Left lung (tissue), 10 donors: ENCODE measurements around the gene C1QL1. TPM values are rescaled to one million over a fixed set of nuclear protein-coding genes. Genes with fewer than 3 reads are reported as not detected.

Source experiments
- ATAC-seq: fragments of 200-7000 bp; cut with Tn5 transposase; one replicate; pipeline ENCODE4 v1.9.1; 2020; ENCODE audit warnings: moderate library complexity
- DNase-seq, 4 donors: peaks; one replicate each; pipeline ENCODE4 v3.0.0-alpha.2; 2013 to 2020
- H3K27ac ChIP-seq, 2 donors: fragments of 200-600 bp; sonication (generic) in 1 of 2; one replicate each; pipeline versions ENCODE4 v1.5.0 to v1.8.0; 2020 to 2021
- H3K27me3 ChIP-seq, 2 donors: fragments of 200-600 bp; sonication (generic) in 1 of 2; one replicate each; pipeline versions ENCODE4 v1.5.0 to v1.8.0; 2020 to 2021
- H3K36me3 ChIP-seq, 2 donors: fragments of 200-600 bp; sonication (generic) in 1 of 2; one replicate each; pipeline versions ENCODE4 v1.5.0 to v1.8.0; 2020 to 2021
- H3K4me1 ChIP-seq, 2 donors: fragments of 200-600 bp; one replicate each; pipeline ENCODE4 v1.8.0; 2021
- H3K4me3 ChIP-seq, 2 donors: fragments of 200-600 bp; sonication (generic) in 1 of 2; one replicate each; pipeline versions ENCODE4 v1.5.0 to v1.8.0; 2020 to 2021; ENCODE audit warnings: mild to moderate bottlenecking in 1 of 2
- H3K9me3 ChIP-seq, 2 donors: fragments of 200-600 bp; sonication (generic) in 1 of 2; one replicate each; pipeline versions ENCODE4 v1.5.0 to v1.8.0; 2020 to 2021
- CTCF ChIP-seq, 2 donors: fragments of 200-600 bp; sonication (generic) in 1 of 2; IDR thresholded peaks; one replicate each; pipeline versions ENCODE4 v1.5.0 to v1.8.0; 2021; ENCODE audit warnings: antibody characterized with exemption in 2 of 2
- intact Hi-C, 2 donors: fragments of 100-400 bp; cut with DNase I; formaldehyde crosslinking; loops; one replicate each; pipeline versions ENCODE4 v1.11.2 to v1.14.2; 2022
- polyA plus RNA-seq, 6 donors: library from polyadenylated mRNA; unstranded; fragments of 120-200 nt; gene quantifications; one replicate each; pipeline ENCODE4 v1.2.1, GENCODE V29; 2013; ENCODE audit not compliant: insufficient read length in 6 of 6
- total RNA-seq, 2 donors: library from RNA; stranded (reverse); fragmentation: NEBNext Ultra II Directional; extraction: Animal tissue kit (Norgen Biotek cat#: 25700); gene quantifications; one replicate each; pipeline ENCODE4 v1.2.1, GENCODE V29; 2021
- donor health status: DM: no; HTN: yes; CAD: no.
- donor health status: DM: no; HTN: no; CAD: no.

The C1QL1 gene
- total and polyA plus RNA-seq, 8 donors = 0.70 to 2.9 (median 2.2) TPM; not detected in 1

DNA sequence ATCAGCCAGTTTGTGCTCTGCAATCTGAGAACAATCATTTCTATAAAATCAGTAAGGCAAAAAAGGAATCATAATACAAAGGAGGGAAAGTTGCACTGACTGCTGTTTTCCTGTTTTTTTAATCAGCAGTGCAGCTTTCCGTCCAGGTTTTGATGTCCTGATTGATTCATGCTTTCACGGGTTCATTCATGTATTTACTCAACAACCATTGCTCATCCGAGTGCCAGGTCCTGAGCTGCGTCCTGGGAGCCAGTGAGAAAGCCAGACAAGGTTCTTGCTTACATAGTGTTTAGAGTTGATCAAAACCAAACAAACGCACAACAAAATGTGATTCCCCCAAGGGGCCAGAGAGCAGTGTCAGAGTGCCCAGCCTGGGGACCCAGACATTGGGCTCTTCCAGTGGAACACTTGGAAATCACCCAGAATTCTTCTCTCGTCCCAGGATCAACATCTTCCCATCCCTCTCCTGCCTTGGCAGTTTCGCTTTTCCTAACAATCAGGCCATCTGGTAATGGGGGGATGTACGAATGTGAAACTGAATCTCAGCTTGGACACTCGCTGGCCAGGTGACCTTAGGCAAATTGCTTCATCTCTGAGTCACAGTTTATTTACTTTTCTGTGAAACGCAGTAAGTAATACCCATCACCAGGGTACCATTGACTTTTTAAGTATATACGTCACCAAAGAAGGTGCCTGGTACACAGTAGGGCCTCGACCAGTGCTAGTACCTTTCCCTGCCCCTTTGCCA, 13.3 kb upstream of the C1QL1 start:
- ATAC-seq = peak; percentile 61
- DNase-seq = no peak
- TF ChIP-seq CTCF (IDR thresholded peaks at IDR 0.05) = no peak
- Histone ChIP-seq H3K9me3 (no peaks in the 10 kb centered on the region), H3K27ac (no peak overlapping the region), H3K36me3 (no peaks in the 10 kb centered on the region), H3K4me3 (no peak overlapping the region), H3K4me1 (peaks cover 0 to 3% of the 10 kb centered on the region in 2 donors), H3K27me3 (peaks cover 5 to 63% of the 10 kb centered on the region in 2 donors)
- intact Hi-C loops = no loop called here

- ATAC-seq (no peak), DNase-seq (peak in 3 of 4 donors; percentile 54 to 94 (median 79))
- Histone ChIP-seq H3K9me3 (no peaks in the 10 kb centered on the region), H3K27ac (no peak overlapping the region), H3K36me3 (no peaks in the 10 kb centered on the region), H3K4me3 (no peak overlapping the region), H3K4me1 (peaks cover 0 to 3% of the 10 kb centered on the region in 2 donors), H3K27me3 (peaks cover 0 to 69% of the 10 kb centered on the region in 2 donors)
- TF ChIP-seq CTCF (IDR thresholded peaks at IDR 0.05) = no peak
- intact Hi-C loops = no loop called here
These were observed 11.4 kb upstream of the C1QL1 start for GRCh38 chr17:44979426-44979995.

DNA sequence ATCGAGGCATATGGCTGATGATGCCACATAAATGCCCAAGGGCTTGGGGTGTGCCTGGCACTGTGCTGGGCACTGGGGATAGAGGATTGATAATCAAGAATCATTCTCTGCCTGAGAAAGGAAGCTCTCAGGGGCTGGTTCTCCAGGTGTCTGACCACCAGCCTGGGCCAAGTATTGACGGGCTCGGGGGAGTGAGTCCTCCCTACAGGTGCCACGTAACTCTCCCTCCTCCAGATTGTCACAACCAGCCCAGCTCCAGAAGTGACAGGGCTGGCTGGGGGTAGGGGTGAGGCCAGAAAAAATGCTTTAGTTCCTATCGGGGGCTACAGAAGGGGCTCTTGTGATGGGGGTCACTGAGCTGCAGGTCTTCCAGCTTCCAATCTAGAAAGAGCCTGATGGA, 10.7 kb upstream of the C1QL1 start:
- Histone ChIP-seq H3K9me3 (no peaks in the 10 kb centered on the region), H3K27ac (no peak overlapping the region), H3K4me3 (no peak overlapping the region), H3K27me3 (peaks cover 0 to 75% of the 10 kb centered on the region in 2 donors), H3K4me1 (peaks cover 0 to 3% of the 10 kb centered on the region in 2 donors), H3K36me3 (no peaks in the 10 kb centered on the region)
- DNase-seq (no peak), ATAC-seq (no peak)
- intact Hi-C loops = no loop called here
- no peak for TF ChIP-seq CTCF (IDR thresholded peaks at IDR 0.05)

GRCh38 chr17:44977814-44978550, 9.9 kb upstream of the C1QL1 start:
- Histone ChIP-seq H3K9me3 (no peaks in the 10 kb centered on the region), H3K36me3 (no peaks in the 10 kb centered on the region), H3K4me3 (no peak overlapping the region), H3K4me1 (peaks cover 0 to 3% of the 10 kb centered on the region in 2 donors), H3K27ac (no peak overlapping the region), H3K27me3 (peaks cover 0 to 80% of the 10 kb centered on the region in 2 donors)
- TF ChIP-seq CTCF (IDR thresholded peaks at IDR 0.05) = no peak
- intact Hi-C loops = no loop called here
- peak in 1 of 4 donors; percentile 45 for DNase-seq
- ATAC-seq = no peak

- no peak for TF ChIP-seq CTCF (IDR thresholded peaks at IDR 0.05)
- Histone ChIP-seq H3K4me3 (no peak overlapping the region), H3K4me1 (peaks cover 0 to 3% of the 10 kb centered on the region in 2 donors), H3K27ac (no peak overlapping the region), H3K27me3 (peaks cover 0 to 85% of the 10 kb centered on the region in 2 donors), H3K9me3 (no peaks in the 10 kb centered on the region), H3K36me3 (no peaks in the 10 kb centered on the region)
- intact Hi-C loops = no loop called here
- no peak for ATAC-seq
- DNase-seq = no peak
These were observed 9.0 kb upstream of the C1QL1 start for GRCh38 chr17:44977065-44977464.
